PC-3 (cell line): ENCODE results near the gene WDR90.
A peak's percentile ranks its signal among the peaks of the same experiment; 100 is the strongest.

Source experiments
- EZH2 ChIP-seq: fragments of 300-600 bp; sonication (generic); IDR thresholded peaks from one replicate; pipeline ENCODE4 v1.6.1; 2017; ENCODE audit warnings: antibody characterized with exemption, mild to moderate bottlenecking, low read length; ENCODE audit not compliant: unreplicated experiment
- TF ChIP-seq, protein P1 (sequence below): fragments of 300-600 bp; sonication (generic); conservative IDR thresholded peaks from 2 replicates; pipeline ENCODE4 v1.5.1; 2017; ENCODE audit warnings: antibody characterized with exemption, low read depth, mild to moderate bottlenecking, low read length

- TF ChIP-seq, protein P1, sequence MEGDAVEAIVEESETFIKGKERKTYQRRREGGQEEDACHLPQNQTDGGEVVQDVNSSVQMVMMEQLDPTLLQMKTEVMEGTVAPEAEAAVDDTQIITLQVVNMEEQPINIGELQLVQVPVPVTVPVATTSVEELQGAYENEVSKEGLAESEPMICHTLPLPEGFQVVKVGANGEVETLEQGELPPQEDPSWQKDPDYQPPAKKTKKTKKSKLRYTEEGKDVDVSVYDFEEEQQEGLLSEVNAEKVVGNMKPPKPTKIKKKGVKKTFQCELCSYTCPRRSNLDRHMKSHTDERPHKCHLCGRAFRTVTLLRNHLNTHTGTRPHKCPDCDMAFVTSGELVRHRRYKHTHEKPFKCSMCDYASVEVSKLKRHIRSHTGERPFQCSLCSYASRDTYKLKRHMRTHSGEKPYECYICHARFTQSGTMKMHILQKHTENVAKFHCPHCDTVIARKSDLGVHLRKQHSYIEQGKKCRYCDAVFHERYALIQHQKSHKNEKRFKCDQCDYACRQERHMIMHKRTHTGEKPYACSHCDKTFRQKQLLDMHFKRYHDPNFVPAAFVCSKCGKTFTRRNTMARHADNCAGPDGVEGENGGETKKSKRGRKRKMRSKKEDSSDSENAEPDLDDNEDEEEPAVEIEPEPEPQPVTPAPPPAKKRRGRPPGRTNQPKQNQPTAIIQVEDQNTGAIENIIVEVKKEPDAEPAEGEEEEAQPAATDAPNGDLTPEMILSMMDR: peak; percentile 38; the same call in 1 of the 2 replicates
- TF ChIP-seq EZH2: no peak
Measured at GRCh38 chr16:600781-601180, 48.4 kb upstream of the WDR90 start.
